Neural progenitor cell (in vitro differentiated cells): ENCODE measurements around the gene TLN1. TPM values are rescaled to one million over a fixed set of nuclear protein-coding genes. Genes with fewer than 3 reads are reported as not detected.

Source experiments
- DNase-seq: peaks from one replicate; pipeline ENCODE4 v3.0.0-alpha.2; 2016; ENCODE audit warnings: low spot score
- H2AFZ ChIP-seq: fragments of 200-600 bp; sonication (generic); replicated peaks from 2 replicates; pipeline ENCODE4 v1.6.1; 2016; ENCODE audit warnings: antibody characterized with exemption
- H3F3A ChIP-seq: fragments of 200-600 bp; sonication (generic); 2 replicates; pipeline ENCODE4 v1.6.1; 2016; ENCODE audit warnings: antibody characterized with exemption, low read depth
- H3K27ac ChIP-seq: fragments of 200-600 bp; sonication (generic); 2 replicates; pipeline ENCODE4 v1.5.1; 2016; ENCODE audit warnings: mild to moderate bottlenecking
- H3K27me3 ChIP-seq: fragments of 200-600 bp; sonication (generic); 2 replicates; pipeline ENCODE4 v1.6.1; 2016; ENCODE audit warnings: mild to moderate bottlenecking, moderate library complexity
- H3K36me3 ChIP-seq: fragments of 200-600 bp; sonication (generic); 2 replicates; pipeline ENCODE4 v1.5.1; 2016
- H3K4me1 ChIP-seq: fragments of 200-600 bp; sonication (generic); 2 replicates; pipeline ENCODE4 v1.6.1; 2016; ENCODE audit warnings: mixed run types
- H3K4me2 ChIP-seq: fragments of 200-600 bp; sonication (generic); 2 replicates; pipeline ENCODE4 v1.6.1; 2016
- H3K4me3 ChIP-seq: fragments of 200-600 bp; sonication (generic); 2 replicates; pipeline ENCODE4 v1.5.1; 2016
- H3K79me2 ChIP-seq: fragments of 200-600 bp; sonication (generic); 2 replicates; pipeline ENCODE4 v1.6.1; 2016; ENCODE audit warnings: low read depth
- H3K9ac ChIP-seq: fragments of 200-600 bp; sonication (generic); 2 replicates; pipeline ENCODE4 v1.6.1; 2016
- H3K9me3 ChIP-seq: fragments of 200-600 bp; sonication (generic); 2 replicates; pipeline ENCODE4 v1.5.1; 2016; ENCODE audit warnings: low read depth
- H4K20me1 ChIP-seq: fragments of 200-600 bp; sonication (generic); 2 replicates; pipeline ENCODE4 v1.6.1; 2016; ENCODE audit warnings: low read depth
- H3K27ac Mint-ChIP-seq: 3 replicates; pipeline ENCODE4 v1.8.0; 2021; ENCODE audit warnings: mixed read lengths
- H3K27me3 Mint-ChIP-seq: 2 replicates; pipeline ENCODE4 v1.8.0; 2022; ENCODE audit warnings: low read depth, mild to moderate bottlenecking, inconsistent platforms, moderate library complexity, mixed read lengths; ENCODE audit not compliant: insufficient read depth
- H3K36me3 Mint-ChIP-seq: 3 replicates; pipeline ENCODE4 v1.8.0; 2021; ENCODE audit warnings: mixed read lengths
- H3K4me1 Mint-ChIP-seq: 3 replicates; pipeline ENCODE4 v1.8.0; 2021; ENCODE audit warnings: mixed read lengths
- H3K4me3 Mint-ChIP-seq: 3 replicates; pipeline ENCODE4 v1.8.0; 2021; ENCODE audit warnings: mild to moderate bottlenecking, moderate library complexity, mixed read lengths
- H3K9me3 Mint-ChIP-seq: 3 replicates; pipeline ENCODE4 v1.8.0; 2020; ENCODE audit warnings: mixed read lengths
- CTCF ChIP-seq: fragments of 200-600 bp; sonication (generic); IDR thresholded peaks from 2 replicates; pipeline ENCODE4 v1.5.1; 2017; ENCODE audit warnings: antibody characterized with exemption, mild to moderate bottlenecking
- EZH2 ChIP-seq: fragments of 200-600 bp; sonication (generic); IDR thresholded peaks from 2 replicates; pipeline ENCODE4 v1.6.1; 2017; ENCODE audit warnings: antibody characterized with exemption, mild to moderate bottlenecking, moderate library complexity
- EZH2phosphoT487 ChIP-seq: fragments of 200-600 bp; sonication (generic); IDR thresholded peaks from 2 replicates; pipeline ENCODE4 v1.6.1; 2017; ENCODE audit warnings: antibody characterized with exemption
- total RNA-seq: library from RNA; depleted of rRNA; stranded (reverse); fragments of >200 nt; gene quantifications from 2 replicates; pipeline ENCODE4 v1.2.3, GENCODE V29; 2015; ENCODE audit warnings: low replicate concordance

TLN1 gene
- total RNA-seq, 1 donor from 2014 or later, result 36.7 TPM

GRCh38 chr9:35666549-35666948, 65.4 kb downstream of the TLN1 start:
- H3K27me3 Mint-ChIP-seq, result peaks cover 9% of the 10 kb centered on the region
- Histone ChIP-seq H3K9ac (no peak overlapping the region), H3F3A (peaks cover 15% of the 10 kb centered on the region), H4K20me1 (no peaks in the 10 kb centered on the region), H3K4me1 (peaks cover 14% of the 10 kb centered on the region), H3K27me3 (no peaks in the 10 kb centered on the region), H3K9me3 (no peaks in the 10 kb centered on the region), H3K36me3 (no peaks in the 10 kb centered on the region), H3K27ac (no peak overlapping the region), H3K4me2 (no peak overlapping the region), H3K4me3 (no peak overlapping the region), H2AFZ (no peak overlapping the region), H3K79me2 (peaks cover 21% of the 10 kb centered on the region)
- H3K9me3 Mint-ChIP-seq, result no peaks in the 10 kb centered on the region
- peaks cover 29% of the 10 kb centered on the region for H3K4me1 Mint-ChIP-seq
- H3K36me3 Mint-ChIP-seq, result peaks cover 7% of the 10 kb centered on the region
- DNase-seq, result no peak
- TF ChIP-seq EZH2, result no peak
- no peak for TF ChIP-seq EZH2phosphoT487
- TF ChIP-seq CTCF, result no peak
- H3K4me3 Mint-ChIP-seq, result no peak overlapping the region
- H3K27ac Mint-ChIP-seq, result no peak overlapping the region

DNA sequence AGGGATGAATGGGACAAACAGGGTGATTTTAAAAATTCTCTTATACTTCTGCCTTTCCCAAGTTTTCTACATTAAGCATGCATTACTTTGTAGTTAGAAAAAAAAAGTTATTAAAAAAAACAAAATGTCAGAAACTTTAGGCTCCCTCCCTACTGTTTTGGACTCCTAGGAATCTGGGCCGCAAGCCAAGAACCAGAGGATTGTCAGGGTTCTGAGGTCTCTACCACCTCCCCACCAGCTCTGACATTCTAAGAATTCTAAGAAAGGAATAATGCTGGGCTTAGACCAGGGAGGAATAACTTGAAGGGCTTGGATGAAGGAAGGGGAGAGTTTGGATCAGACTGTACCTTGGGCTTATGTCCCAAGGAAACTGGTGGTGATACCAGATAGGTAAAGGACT, 66.0 kb downstream of the TLN1 start:
- no peak for DNase-seq
- Histone ChIP-seq H3K4me3 (no peak overlapping the region), H2AFZ (no peak overlapping the region), H3K9me3 (no peaks in the 10 kb centered on the region), H3K9ac (no peak overlapping the region), H3K27ac (no peak overlapping the region), H3K4me1 (peaks cover 14% of the 10 kb centered on the region), H3K4me2 (no peak overlapping the region), H4K20me1 (no peaks in the 10 kb centered on the region), H3F3A (peaks cover 19% of the 10 kb centered on the region), H3K36me3 (no peaks in the 10 kb centered on the region), H3K27me3 (no peaks in the 10 kb centered on the region), H3K79me2 (peaks cover 21% of the 10 kb centered on the region)
- H3K4me3 Mint-ChIP-seq, result peak overlapping the region; percentile 85
- H3K27ac Mint-ChIP-seq, result peak overlapping the region; percentile 44
- peaks cover 9% of the 10 kb centered on the region for H3K27me3 Mint-ChIP-seq
- TF ChIP-seq EZH2phosphoT487, result no peak
- no peak for TF ChIP-seq CTCF
- no peak for TF ChIP-seq EZH2
- H3K36me3 Mint-ChIP-seq, result peaks cover 10% of the 10 kb centered on the region
- H3K9me3 Mint-ChIP-seq, result no peaks in the 10 kb centered on the region
- H3K4me1 Mint-ChIP-seq, result peaks cover 29% of the 10 kb centered on the region

DNA sequence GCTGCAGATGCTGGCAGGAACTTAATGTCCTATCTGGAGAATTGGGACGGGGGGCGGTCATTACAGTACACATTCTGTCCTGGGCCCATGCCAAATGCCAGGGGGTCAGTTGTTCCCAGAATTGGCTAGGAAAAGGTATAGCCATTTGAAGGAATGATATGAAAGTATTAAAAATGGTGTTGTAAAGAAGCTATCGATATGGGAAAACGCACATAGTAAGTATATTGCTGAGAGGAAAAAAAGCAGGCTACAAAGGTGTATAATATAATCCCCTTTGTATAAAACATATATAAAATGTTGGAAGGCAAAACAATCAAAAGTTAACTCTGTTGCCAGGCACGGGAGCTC, 66.5 kb downstream of the TLN1 start:
- peaks cover 22% of the 10 kb centered on the region for H3F3A ChIP-seq
- Mint-ChIP-seq H3K27ac (no peak overlapping the region), H3K4me1 (peaks cover 34% of the 10 kb centered on the region), H3K36me3 (peaks cover 16% of the 10 kb centered on the region), H3K9me3 (no peaks in the 10 kb centered on the region), H3K4me3 (peak overlapping the region; percentile 85), H3K27me3 (peaks cover 9% of the 10 kb centered on the region)
- H3K79me2 ChIP-seq, result peaks cover 21% of the 10 kb centered on the region
- no peak overlapping the region for H3K27ac ChIP-seq
- H3K9ac ChIP-seq, result no peak overlapping the region
- H2AFZ ChIP-seq, result no peak overlapping the region
- H3K36me3 ChIP-seq, result no peaks in the 10 kb centered on the region
- DNase-seq, result no peak
- H4K20me1 ChIP-seq, result no peaks in the 10 kb centered on the region
- H3K4me3 ChIP-seq, result peak overlapping the region; percentile 78
- peaks cover 14% of the 10 kb centered on the region for H3K4me1 ChIP-seq
- peak overlapping the region; percentile 100 for H3K4me2 ChIP-seq
- H3K9me3 ChIP-seq, result no peaks in the 10 kb centered on the region
- TF ChIP-seq EZH2 (no peak), CTCF (no peak), EZH2phosphoT487 (no peak)
- H3K27me3 ChIP-seq, result no peaks in the 10 kb centered on the region
